ENCODE data around the gene LIN28A.
"Not testable (repeated sequence)": the region's sequence is repeated elsewhere in the genome, so short reads cannot be mapped to it uniquely, and the experiment has no call there.

Gene LIN28A

GRCh38 chr1:26378879-26379251 is 31.8 kb upstream of the LIN28A start:
- H3K9me3 ChIP-seq: no peaks in the 10 kb centered on the region
- peaks cover 8% of the 10 kb centered on the region for H3K27me3 ChIP-seq
- TF ChIP-seq CTCF (IDR thresholded peaks at IDR 0.05): no peak
- H3K4me1 ChIP-seq (ENCODE audit: control insufficient read depth in 1 of 2, insufficient read depth in 1 of 2, low read depth in 1 of 2, low read length in 1 of 2): peaks cover 0 to 5% of the 10 kb centered on the region in 2 experiments
- no peak overlapping the region for H3K4me3 ChIP-seq (ENCODE audit: low read depth in 1 of 2, low read length in 1 of 2)
- no peaks in the 10 kb centered on the region for H3K36me3 ChIP-seq
- H3K27ac ChIP-seq: no peak overlapping the region

GRCh38 chr1:26384076-26384475 is 26.5 kb upstream of the LIN28A start:
- Histone ChIP-seq H3K27ac (no peak overlapping the region), H3K4me1 (ENCODE audit: control insufficient read depth in 1 of 2, insufficient read depth in 1 of 2, low read depth in 1 of 2, low read length in 1 of 2) (no peaks in the 10 kb centered on the region), H3K27me3 (peaks cover 25% of the 10 kb centered on the region), H3K36me3 (no peaks in the 10 kb centered on the region), H3K4me3 (ENCODE audit: low read depth in 1 of 2, low read length in 1 of 2) (no peak overlapping the region), H3K9me3 (no peaks in the 10 kb centered on the region)
- TF ChIP-seq CTCF (IDR thresholded peaks at IDR 0.05): no peak

- not testable (repeated sequence) for H3K27ac ChIP-seq; H3K4me3 ChIP-seq (ENCODE audit: low read depth in 1 of 2, low read length in 1 of 2); H3K9me3 ChIP-seq; H3K4me1 ChIP-seq (ENCODE audit: control insufficient read depth in 1 of 2, insufficient read depth in 1 of 2, low read depth in 1 of 2, low read length in 1 of 2); H3K36me3 ChIP-seq
- peaks cover 25% of the 10 kb centered on the region for H3K27me3 ChIP-seq
Observed at GRCh38 chr1:26385063-26385462, 25.6 kb upstream of the LIN28A start.

- H3K9me3 ChIP-seq: no peaks in the 10 kb centered on the region
- no peaks in the 10 kb centered on the region for H3K36me3 ChIP-seq
- TF ChIP-seq CTCF (IDR thresholded peaks at IDR 0.05): no peak
- H3K4me1 ChIP-seq (ENCODE audit: control insufficient read depth in 1 of 2, insufficient read depth in 1 of 2, low read depth in 1 of 2, low read length in 1 of 2): no peaks in the 10 kb centered on the region
- H3K27ac ChIP-seq: no peak overlapping the region
- H3K27me3 ChIP-seq: peaks cover 34% of the 10 kb centered on the region
- H3K4me3 ChIP-seq (ENCODE audit: low read depth in 1 of 2, low read length in 1 of 2): no peak overlapping the region
Observed at GRCh38 chr1:26387447-26387846, 23.2 kb upstream of the LIN28A start.

- Histone ChIP-seq H3K9me3 (no peaks in the 10 kb centered on the region), H3K4me3 (ENCODE audit: low read depth in 1 of 2, low read length in 1 of 2) (no peak overlapping the region), H3K36me3 (no peaks in the 10 kb centered on the region), H3K4me1 (ENCODE audit: control insufficient read depth in 1 of 2, insufficient read depth in 1 of 2, low read depth in 1 of 2, low read length in 1 of 2) (no peaks in the 10 kb centered on the region), H3K27ac (no peak overlapping the region), H3K27me3 (peaks cover 39% of the 10 kb centered on the region)
- TF ChIP-seq CTCF (IDR thresholded peaks at IDR 0.05): no peak
Observed at GRCh38 chr1:26388791-26389445, 21.7 kb upstream of the LIN28A start.

GRCh38 chr1:26389604-26390247 is 20.9 kb upstream of the LIN28A start:
- H3K36me3 ChIP-seq: no peaks in the 10 kb centered on the region
- H3K27me3 ChIP-seq: peaks cover 39% of the 10 kb centered on the region
- TF ChIP-seq CTCF (IDR thresholded peaks at IDR 0.05): no peak
- no peaks in the 10 kb centered on the region for H3K4me1 ChIP-seq (ENCODE audit: control insufficient read depth in 1 of 2, insufficient read depth in 1 of 2, low read depth in 1 of 2, low read length in 1 of 2)
- no peak overlapping the region for H3K4me3 ChIP-seq (ENCODE audit: low read depth in 1 of 2, low read length in 1 of 2)
- H3K27ac ChIP-seq: no peak overlapping the region
- H3K9me3 ChIP-seq: no peaks in the 10 kb centered on the region

Measured in neutrophil (primary cell).